GM18517 (cell line): ENCODE results near the gene RDH13.
"Not testable (repeated sequence)": the region's sequence is repeated elsewhere in the genome, so short reads cannot be mapped to it uniquely, and the experiment has no call there.

Source experiments
- ATAC-seq: cut with Tn5 transposase; IDR thresholded peaks from one replicate; pipeline ENCODE4 v1.9.1; 2021; ENCODE audit warnings: mild to moderate bottlenecking, moderate library complexity; ENCODE audit not compliant: unreplicated experiment

RDH13 gene

GRCh38 chr19:55062735-55063491, at the start of gene RDH13:
Gene RDH13 (minus strand): TSS chr19:55063148. CDS start chr19:55063032, 116 bp downstream.
- peak; percentile 63 for ATAC-seq

GRCh38 chr19:55112246-55112776, 49.4 kb upstream of the RDH13 start:
- ATAC-seq = no peak

GRCh38 chr19:55111238-55111831, 48.4 kb upstream of the RDH13 start:
- ATAC-seq = no peak

GRCh38 chr19:55109527-55110291, 46.8 kb upstream of the RDH13 start:
- no peak for ATAC-seq

- not testable (repeated sequence) for ATAC-seq
Observed at GRCh38 chr19:55107252-55107651, 44.3 kb upstream of the RDH13 start.

GRCh38 chr19:55106591-55106990, 43.6 kb upstream of the RDH13 start:
- ATAC-seq = no peak

- ATAC-seq = no peak
Observed at GRCh38 chr19:55105237-55105636, 42.3 kb upstream of the RDH13 start.

GRCh38 chr19:55103190-55103589, 40.2 kb upstream of the RDH13 start:
- ATAC-seq = no peak

- ATAC-seq = no peak
Observed at GRCh38 chr19:55101261-55101660, 38.3 kb upstream of the RDH13 start.

- ATAC-seq = no peak
Observed at GRCh38 chr19:55099557-55100506, 36.9 kb upstream of the RDH13 start.

- ATAC-seq = no peak
Observed at GRCh38 chr19:55098716-55099556, 36.0 kb upstream of the RDH13 start.

- ATAC-seq = no peak
Observed at GRCh38 chr19:55097864-55098715, 35.1 kb upstream of the RDH13 start.

- ATAC-seq = no peak
Observed at GRCh38 chr19:55096061-55096701, 33.2 kb upstream of the RDH13 start.

- no peak for ATAC-seq
Observed at GRCh38 chr19:55095260-55096060, 32.5 kb upstream of the RDH13 start.

- ATAC-seq = no peak
Observed at GRCh38 chr19:55094456-55095259, 31.7 kb upstream of the RDH13 start.
